Esophagus muscularis mucosa (tissue), 4 donors: Measurements from ENCODE around the gene ZSCAN5A. TPM values are rescaled to one million over a fixed set of nuclear protein-coding genes. Genes with fewer than 3 reads are reported as not detected.

Experiments
- DNase-seq: peaks from one replicate; pipeline ENCODE4 v3.0.0-alpha.2; 2017; ENCODE audit errors: extremely low spot score
- H3K27ac ChIP-seq, 4 donors: fragments of 200-600 bp; sonication (generic); replicated peaks in 1 of 4; 1 replicate in 3 of 4; 2 replicates in 1 of 4; pipeline ENCODE4 v1.5.1; 2016 to 2019; ENCODE audit warnings: mild to moderate bottlenecking in 1 of 4
- H3K27me3 ChIP-seq, 4 donors: fragments of 200-600 bp; sonication (generic); one replicate each; pipeline versions ENCODE4 v1.5.1 to v1.6.0; 2016 to 2019
- H3K36me3 ChIP-seq, 4 donors: fragments of 200-600 bp; sonication (generic); one replicate each; pipeline ENCODE4 v1.5.1; 2016 to 2019
- H3K4me1 ChIP-seq, 4 donors: fragments of 200-600 bp; sonication (generic); one replicate each; pipeline ENCODE4 v1.5.1; 2016 to 2019
- H3K4me3 ChIP-seq, 4 donors: fragments of 200-600 bp; sonication (generic); 1 replicate in 2 of 4; 2 replicates in 2 of 4; pipeline ENCODE4 v1.5.1; 2016 to 2019; ENCODE audit warnings: mild to moderate bottlenecking in 4 of 4, moderate library complexity in 1 of 4
- H3K9me3 ChIP-seq, 4 donors: fragments of 200-600 bp; sonication (generic); 1 replicate in 3 of 4; 2 replicates in 1 of 4; pipeline ENCODE4 v1.5.1; 2016 to 2019
- EP300 ChIP-seq: sonication (generic); formaldehyde crosslinking; IDR thresholded peaks from one replicate; pipeline ENCODE4 v1.6.1; 2017; ENCODE audit warnings: antibody characterized with exemption
- POLR2A ChIP-seq: fragments of 450-650 bp; IDR thresholded peaks from one replicate; pipeline ENCODE4 v1.6.1; 2017; ENCODE audit warnings: antibody characterized with exemption, moderate library complexity, mild to moderate bottlenecking, low read depth
- POLR2AphosphoS5 ChIP-seq, 2 donors: sonication (generic); formaldehyde crosslinking; IDR thresholded peaks; one replicate each; pipeline ENCODE4 v1.6.1; 2017; ENCODE audit warnings: antibody characterized with exemption in 2 of 2
- WGBS: methylation state at CpG from one replicate; pipeline ENCODE4 v1.1.5; 2018; 5-methylcytosine and 5-hydroxymethylcytosine counted together
- intact Hi-C: fragments of 100-400 bp; cut with DNase I; formaldehyde crosslinking; loops from one replicate; pipeline ENCODE4 v1.15.1; 2023
- small RNA-seq, 3 donors: library from RNA; depleted of rRNA; stranded (forward); fragments of <200 nt; gene quantifications; one replicate each; pipeline ENCODE3, GENCODE V24; 2016
- total RNA-seq, 4 donors: library from RNA; depleted of rRNA; stranded (reverse); fragments of >200 nt; gene quantifications; one replicate each; pipeline versions ENCODE4 v1.1.0 to v1.2.1, GENCODE V29; 2016
- TF ChIP-seq, protein P1 (sequence below), 3 experiments: fragments of 200-600 bp in 2 of 3; fragments of 450-650 bp in 1 of 3; sonication (generic) in 2 of 3; IDR thresholded peaks; one replicate each; pipeline ENCODE4 v1.5.1; 2017 to 2019; ENCODE audit warnings: antibody characterized with exemption in 3 of 3, mild to moderate bottlenecking in 2 of 3, moderate library complexity in 1 of 3

Gene ZSCAN5A
- total RNA-seq, 4 donors from 2014 or later = 3.7 to 9.9 (median 6.7) TPM

DNA sequence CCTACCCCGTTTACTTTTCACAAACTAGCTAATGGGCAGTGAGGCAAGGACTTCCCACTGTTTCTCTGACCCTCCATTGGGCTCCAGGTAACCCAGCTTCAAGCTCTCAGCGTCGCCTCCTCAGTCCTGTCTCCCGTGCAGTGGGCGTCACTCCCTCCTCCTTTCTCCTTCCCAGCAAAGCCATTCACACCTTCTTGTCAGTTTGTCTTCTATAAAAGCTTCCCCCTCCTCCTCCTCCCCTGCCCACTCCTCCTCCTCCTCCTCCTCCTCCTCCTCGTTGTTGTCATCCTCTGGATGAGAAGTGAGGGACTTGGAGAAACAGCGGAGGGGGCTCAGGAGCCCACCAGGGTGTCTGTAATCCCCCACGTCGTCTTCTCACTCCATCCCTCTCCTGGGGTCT is 140.6 kb downstream of the ZSCAN5A start:
- TF ChIP-seq POLR2A = no peak
- TF ChIP-seq EP300 = no peak
- no peak for TF ChIP-seq POLR2AphosphoS5 (IDR thresholded peaks at IDR 0.05)
- TF ChIP-seq, protein P1, sequence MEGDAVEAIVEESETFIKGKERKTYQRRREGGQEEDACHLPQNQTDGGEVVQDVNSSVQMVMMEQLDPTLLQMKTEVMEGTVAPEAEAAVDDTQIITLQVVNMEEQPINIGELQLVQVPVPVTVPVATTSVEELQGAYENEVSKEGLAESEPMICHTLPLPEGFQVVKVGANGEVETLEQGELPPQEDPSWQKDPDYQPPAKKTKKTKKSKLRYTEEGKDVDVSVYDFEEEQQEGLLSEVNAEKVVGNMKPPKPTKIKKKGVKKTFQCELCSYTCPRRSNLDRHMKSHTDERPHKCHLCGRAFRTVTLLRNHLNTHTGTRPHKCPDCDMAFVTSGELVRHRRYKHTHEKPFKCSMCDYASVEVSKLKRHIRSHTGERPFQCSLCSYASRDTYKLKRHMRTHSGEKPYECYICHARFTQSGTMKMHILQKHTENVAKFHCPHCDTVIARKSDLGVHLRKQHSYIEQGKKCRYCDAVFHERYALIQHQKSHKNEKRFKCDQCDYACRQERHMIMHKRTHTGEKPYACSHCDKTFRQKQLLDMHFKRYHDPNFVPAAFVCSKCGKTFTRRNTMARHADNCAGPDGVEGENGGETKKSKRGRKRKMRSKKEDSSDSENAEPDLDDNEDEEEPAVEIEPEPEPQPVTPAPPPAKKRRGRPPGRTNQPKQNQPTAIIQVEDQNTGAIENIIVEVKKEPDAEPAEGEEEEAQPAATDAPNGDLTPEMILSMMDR (IDR thresholded peaks at IDR 0.05) = no peak
- Histone ChIP-seq H3K27ac (no peak overlapping the region), H3K27me3 (peaks cover 0 to 47% (median 0%) of the 10 kb centered on the region in 4 donors), H3K4me1 (peaks cover 0 to 5% (median 2%) of the 10 kb centered on the region in 4 donors), H3K4me3 (no peak overlapping the region), H3K9me3 (no peaks in the 10 kb centered on the region), H3K36me3 (no peaks in the 10 kb centered on the region)
- WGBS = 15% methylated on average over 9 of the region's 9 CpGs
- intact Hi-C loops = loop anchor here (5.0 kb wide), 1 partner anchor 82 kb away; no protein-coding TSS in a partner anchor
- DNase-seq = no peak

Small RNAs within 50 kb of the gene (small RNA-seq; reads per million reads assigned to genes)
- 0 reads per million in 3 donors for gene RF00019

Other genes with a start within 250 kb of the ZSCAN5A start
- gene ZNF787, start 193.5 kb downstream of the ZSCAN5A start, total RNA-seq = 10 to 100 TPM; 15.0 to 34.2 (median 28.4) TPM
- 10 to 100 TPM; 32.0 to 78.2 (median 52.1) TPM for gene ZNF444, start 173.6 kb downstream of the ZSCAN5A start, total RNA-seq
- not detected for gene GALP, start 138.8 kb downstream of the ZSCAN5A start, total RNA-seq
- 1 to 10 TPM in 1 of 4 donors, not detected in 3; 1.2 TPM for gene ZSCAN5B, start 117.1 kb downstream of the ZSCAN5A start, total RNA-seq
- not detected for gene ZSCAN5C, start 112.6 kb downstream of the ZSCAN5A start, total RNA-seq
- 1 to 10 TPM in 1 of 4 donors, not detected in 3; 2.9 TPM for gene EDDM13, start 42.1 kb downstream of the ZSCAN5A start, total RNA-seq
- gene ZNF582, start 78.7 kb upstream of the ZSCAN5A start, total RNA-seq = 1 to 10 TPM; 4.1 to 5.5 (median 4.8) TPM
- 10 to 100 TPM in 1 of 4 donors, 1 to 10 TPM in 3; 3.8 to 11.8 (median 6.6) TPM for gene ZNF583, start 89.5 kb upstream of the ZSCAN5A start, total RNA-seq
- 1 to 10 TPM; 2.1 to 4.0 (median 3.2) TPM for gene ZNF667, start 162.5 kb upstream of the ZSCAN5A start, total RNA-seq
- gene ZNF471, start 193.0 kb upstream of the ZSCAN5A start, total RNA-seq = 10 to 100 TPM in 3 of 4 donors, 1 to 10 TPM in 1; 8.6 to 11.2 (median 10.9) TPM
- 10 to 100 TPM; 10.3 to 20.2 (median 12.7) TPM for gene ZFP28, start 224.1 kb upstream of the ZSCAN5A start, total RNA-seq